ENCODE measurements around the gene RC3H2.

Gene RC3H2

GRCh38 chr9:122904823-122905710 is at the start of gene RC3H2:
Gene RC3H2, minus strand, starts transcription at chr9:122905359. Its CDS starts 7,850 bp downstream, at chr9:122897509.
- DNase-seq = peak; percentile 100

DNA sequence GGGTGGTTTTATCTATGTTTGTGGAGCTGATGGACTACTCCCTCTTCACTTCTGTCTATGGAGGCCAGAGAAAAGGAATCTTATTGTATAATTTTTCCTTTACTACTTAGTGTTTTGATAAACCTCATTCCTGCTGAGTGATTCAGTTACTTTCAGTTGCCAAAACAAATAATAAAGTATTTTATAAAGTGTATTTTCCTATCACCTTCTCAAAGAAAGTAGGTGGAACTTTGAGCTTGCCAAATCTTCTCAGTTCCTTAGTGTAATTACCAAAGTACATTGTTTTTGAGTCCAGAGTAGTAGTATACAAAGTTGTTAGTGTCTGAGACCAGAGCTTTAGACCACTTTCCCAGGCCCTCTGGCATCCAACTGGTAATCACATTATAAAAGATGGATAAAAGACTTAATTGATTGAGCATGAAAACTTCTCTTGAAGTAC is 49.1 kb upstream of the RC3H2 start:
- no peak for DNase-seq

DNA sequence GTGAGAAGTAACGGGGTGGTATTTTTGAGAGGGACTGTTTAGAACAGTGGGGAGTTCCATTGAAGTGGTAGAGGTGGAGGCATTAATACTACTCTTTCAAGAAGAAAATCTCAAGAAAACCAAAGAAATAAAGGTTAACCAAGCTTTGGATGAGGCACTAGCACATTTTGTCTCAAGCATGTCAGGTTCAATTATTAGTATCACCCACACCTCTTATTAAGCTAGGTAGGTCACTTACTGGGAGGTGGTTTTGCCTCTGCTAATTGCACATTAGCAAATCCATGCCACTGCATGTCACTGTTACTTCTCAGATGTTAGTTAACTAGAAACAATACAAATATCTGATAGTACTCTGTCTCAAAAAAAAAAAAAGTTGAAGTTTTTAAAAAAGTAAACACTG is 45.9 kb upstream of the RC3H2 start:
- no peak for DNase-seq

DNA sequence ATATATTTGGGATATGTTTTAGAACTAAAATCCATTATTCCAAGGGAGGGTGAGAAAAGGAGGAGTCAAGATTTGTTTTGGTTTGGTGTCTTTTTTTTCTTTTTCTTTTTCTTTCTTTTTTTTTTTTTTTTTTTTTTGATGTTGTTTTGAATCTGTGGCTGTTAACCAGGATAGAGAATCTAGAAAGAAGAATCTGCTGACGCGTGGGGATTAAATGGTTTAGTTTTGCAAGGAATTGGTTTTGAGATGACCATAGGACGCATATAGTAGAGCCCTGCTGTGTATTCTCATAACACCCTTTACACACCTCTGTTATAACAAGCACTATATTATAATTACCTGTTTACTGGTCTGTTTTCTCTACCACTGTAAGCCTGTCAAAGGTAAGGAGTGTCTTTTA is 45.1 kb upstream of the RC3H2 start:
- DNase-seq = no peak

DNA sequence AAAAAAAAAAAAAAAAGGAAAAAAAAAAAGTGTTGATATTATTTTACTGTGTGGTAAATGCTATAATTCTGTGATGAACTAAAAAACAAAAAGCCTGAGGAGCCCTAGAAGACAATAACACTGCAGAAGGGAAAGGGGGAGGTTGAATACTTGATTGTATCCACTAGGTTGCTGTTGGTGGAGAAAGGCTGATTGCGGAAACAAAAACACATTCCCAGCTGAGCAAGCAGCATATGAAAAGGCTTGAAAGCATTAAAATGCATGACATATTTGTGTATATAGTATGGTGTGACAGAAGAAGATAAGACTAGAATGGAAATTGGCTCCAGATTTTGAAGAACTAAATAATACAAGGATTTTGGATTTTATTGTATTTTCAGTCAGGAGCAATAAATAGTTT is 44.5 kb upstream of the RC3H2 start:
- DNase-seq = no peak

DNA sequence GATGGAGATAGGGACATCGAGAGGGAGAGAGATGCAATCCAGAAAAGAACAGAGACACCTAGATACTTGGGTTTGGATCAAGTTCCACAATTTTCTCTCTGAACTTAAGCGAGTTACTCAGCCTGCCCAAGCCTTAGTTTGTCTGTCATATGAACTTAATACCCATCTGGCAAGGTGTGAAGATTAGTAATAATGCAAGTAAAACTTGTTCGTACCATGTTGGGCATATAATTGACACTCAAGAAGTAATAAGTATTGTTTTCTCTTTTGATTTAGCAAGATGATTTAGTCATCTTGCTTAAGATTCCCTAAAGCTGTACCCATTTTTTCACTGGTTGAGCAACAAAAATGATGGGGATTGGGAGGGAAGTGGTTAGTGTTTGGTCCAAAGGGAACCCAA is 43.2 kb upstream of the RC3H2 start:
- no peak for DNase-seq

DNA sequence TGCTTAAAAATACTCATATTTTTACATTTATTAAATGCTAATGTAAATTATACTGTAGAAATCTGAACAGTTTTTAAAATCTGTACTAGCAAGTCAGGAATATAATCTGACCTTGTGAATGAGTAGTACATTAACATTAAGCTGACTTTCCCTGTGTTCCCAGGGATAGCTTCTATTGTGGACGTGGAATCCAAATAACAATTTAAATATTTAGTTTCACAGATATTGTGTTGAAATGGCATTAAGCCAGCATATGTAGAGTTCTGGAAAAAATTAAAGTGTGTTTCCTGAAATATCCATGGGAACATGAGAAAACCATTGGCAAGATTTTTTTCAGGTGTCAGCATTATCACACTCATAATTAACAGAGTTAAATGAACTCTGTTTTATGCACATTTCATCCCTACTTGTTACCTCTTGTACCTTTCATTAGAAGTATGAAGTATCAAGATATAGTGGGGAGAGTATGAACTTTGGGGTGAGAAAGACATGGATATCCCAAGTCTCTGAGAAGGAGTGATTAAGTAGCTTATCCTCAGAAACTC is 41.4 kb upstream of the RC3H2 start:
- DNase-seq = no peak

DNA sequence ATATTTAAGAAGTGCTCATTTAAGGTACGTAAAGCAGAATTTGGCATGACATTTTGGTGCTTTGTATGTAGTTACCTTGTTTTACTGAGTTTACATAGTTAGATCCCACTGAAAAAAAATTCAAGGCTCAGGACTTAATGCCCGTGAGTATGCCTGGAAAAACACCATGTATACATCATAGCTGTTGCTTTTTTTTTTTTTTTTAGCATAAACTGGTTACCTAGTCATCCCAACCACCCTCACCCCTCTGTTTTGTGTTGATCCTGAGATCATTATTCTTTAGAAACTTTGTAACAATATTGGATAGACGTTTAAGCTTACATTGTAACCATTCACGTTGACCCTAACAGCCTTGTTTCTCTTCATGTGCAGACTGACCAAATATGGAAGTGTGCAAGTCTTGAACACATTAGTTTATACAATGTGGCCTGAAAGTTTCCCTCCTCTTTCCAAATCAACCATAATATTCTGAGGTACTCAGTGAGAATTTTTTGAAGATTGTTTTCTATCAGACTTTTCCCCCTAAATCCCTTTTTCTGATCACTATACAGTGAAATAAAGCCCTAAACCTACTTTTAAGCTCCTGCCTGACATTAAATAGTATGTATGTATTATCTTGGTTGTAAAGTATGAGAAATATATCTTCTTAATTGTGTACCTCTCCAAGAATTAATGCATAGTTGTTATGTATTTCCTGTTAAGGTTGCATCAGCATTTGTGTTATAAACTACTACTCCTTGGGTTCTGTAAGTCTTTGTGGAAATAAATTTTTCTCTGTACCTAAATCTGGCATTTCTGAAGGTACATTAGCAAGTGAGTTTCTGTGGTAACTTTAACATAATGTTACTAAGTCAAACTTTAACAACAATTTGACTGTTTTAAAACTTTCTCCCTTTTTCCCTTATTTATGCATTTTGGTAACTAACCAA is 40.1 kb upstream of the RC3H2 start:
- DNase-seq = no peak

DNA sequence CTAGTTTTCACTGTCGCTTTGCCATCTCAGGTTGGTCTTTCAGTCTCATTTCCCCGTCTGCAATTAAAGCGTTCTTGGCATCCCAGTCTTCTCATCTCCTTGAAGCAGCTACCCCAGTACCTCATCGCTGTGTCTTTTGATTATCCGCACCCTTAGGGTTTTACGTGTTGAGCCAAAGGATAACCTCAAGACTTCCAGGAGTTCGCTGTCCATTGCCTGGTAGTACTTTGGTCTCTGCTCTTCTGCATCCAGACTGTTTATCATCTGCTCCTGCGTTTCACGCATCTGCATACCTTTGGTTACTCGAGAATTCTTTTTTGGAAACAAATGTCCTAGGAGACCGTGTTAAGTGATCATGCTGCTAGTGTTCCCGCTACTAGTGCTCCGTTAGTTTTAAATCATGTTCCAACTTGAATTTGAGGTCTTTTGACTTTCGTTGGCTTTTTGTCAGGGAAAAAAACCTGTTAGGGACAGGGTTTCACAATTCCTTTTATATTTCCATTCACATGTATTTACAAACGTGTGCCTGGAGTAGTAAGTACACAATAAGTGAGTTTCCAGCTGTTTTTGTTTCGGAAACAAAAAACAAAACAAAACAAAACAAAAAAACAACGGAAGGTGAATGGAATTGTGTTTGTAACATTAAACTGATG is 36.5 kb upstream of the RC3H2 start:
- DNase-seq = peak; percentile 24 to 52

DNA sequence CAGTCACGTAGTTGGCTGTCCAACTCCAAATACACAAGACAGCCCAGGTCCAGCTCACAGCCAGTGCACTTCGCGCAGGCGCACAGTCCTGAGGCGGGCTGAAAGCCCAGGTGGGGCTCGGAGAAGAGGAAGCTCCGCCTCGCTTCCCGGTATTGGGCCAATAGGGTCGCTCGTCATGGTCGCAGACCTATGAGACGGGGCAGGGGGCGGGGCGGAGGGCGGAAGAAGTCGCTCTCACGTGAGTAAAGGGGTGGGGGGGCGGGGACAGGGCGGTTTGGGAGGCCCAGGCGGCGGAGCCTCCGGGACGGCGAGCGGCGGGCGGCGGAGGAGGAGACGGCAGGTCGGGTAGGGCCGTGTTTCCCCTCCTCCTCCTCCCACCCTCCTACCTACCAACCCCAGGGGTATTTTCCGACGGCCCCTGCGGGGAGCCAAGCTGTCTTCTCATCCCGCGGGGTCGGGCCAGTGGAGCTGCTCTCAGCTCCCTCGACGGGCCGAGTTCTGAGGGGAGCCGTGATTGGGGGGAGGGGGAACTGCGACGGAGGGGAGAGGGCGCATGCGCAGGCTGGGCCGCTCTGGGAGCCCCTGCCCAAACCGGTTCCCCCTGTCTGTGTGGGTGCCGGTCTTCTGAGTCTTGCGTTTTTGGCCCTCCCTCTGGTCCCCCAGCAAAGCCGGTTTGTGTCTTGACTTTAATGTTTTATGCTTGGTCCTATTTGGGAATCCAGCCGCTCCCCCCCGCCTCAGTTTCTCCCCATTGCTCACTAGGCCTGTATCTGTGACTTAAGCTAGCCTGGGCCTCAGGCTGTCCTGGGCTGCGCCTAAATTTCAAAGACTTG is 35.8 kb upstream of the RC3H2 start, which contains the start of gene RABGAP1:
TSS of gene RABGAP1 (plus strand) at position 272 of the 833 bp plus-strand sequence. CDS start 16,040 bp downstream, outside the sequence.
- peak; percentile 94 to 96 for DNase-seq

DNA sequence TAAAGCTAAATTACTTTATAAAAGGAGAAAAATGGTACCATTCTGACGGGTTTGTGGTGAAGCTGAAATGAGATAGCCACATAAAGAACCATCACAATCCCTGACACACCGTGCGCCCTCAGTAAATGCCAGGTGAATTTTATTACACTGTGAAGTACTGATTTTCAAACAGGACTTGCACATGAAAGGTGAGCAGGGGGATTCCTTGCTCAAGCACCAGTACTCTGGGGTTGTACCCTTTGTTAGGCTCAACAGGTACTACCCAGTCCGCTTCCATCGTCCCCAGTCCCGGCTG is 35.2 kb upstream of the RC3H2 start:
- DNase-seq = no peak

DNA sequence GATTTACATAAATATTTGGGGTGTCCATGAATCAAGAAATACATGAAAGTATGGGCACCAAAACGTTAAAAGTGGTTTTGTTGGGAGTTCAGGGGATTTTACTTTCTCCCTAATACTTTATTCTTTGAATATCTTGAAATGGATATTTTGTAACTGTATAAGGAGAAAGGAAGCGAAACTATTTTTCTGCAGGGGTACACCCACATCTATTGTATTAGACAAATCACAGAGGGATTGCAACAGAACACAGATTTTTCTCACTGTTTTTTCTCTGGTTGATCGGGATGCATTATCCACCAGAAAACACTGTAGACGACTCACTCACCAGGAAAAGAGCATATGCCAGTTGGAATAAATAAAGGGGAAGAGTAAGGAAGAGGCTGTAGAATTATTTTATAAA is 34.4 kb upstream of the RC3H2 start:
- no peak for DNase-seq

GRCh38 chr9:122936883-122937282 is 31.7 kb upstream of the RC3H2 start:
- no peak for DNase-seq

DNA sequence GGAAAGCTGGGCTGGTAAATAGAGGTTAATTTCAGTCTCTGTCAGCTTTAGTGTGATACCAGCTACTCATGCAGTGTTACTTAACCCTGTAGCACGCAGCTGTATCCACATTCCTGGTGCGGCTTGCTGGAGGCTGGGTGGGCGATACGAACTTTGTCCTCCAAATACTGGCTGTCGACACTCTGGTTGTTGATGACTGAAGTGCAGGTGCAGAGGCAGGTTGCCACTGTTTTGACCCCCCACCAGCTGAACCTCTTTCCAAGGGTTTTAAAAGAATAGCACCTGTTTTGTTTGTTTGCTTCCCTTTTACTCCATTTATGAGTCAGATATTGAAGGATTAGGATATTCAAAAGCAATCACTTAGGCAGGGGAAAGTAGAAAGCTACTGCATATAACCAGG is 31.3 kb upstream of the RC3H2 start:
- DNase-seq = no peak

GRCh38 chr9:122931226-122932121 is 26.3 kb upstream of the RC3H2 start, which contains the start of gene ZBTB26:
Gene ZBTB26, minus strand, starts transcription at chr9:122931512. Its CDS starts 11,578 bp downstream, at chr9:122919934.
- DNase-seq = peak; percentile 94 to 95

DNA sequence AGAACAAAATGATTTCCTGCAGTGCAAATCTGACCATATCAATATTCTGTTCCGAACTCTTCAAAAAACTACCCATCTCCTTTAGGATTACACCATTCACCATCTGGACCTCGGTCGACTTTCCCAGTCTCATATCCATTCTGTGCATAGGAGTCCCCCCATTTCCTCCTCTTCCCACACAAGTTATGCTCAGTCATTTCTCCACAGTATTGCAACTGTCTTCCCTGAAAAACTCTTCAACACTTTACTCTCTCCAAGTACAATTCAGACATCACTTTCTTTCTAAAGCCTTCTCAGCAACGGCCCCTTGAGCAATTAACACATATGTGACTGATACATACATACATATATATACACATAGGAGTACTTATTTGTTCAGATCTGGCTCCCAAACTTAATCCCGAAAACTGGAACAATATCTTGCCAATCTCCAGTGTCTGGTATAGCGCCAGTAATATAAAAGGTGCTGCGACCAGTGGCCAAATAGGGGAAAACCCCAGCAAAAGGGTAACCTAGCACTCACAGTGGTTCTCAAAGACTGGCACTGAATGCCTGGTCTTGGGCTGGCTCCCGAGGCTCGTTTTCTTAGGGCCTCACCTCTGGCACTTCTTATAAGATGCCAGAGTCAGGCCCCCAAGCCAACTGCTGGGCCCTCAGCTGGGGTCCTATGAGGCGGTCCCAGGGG is 25.5 kb upstream of the RC3H2 start:
- DNase-seq = peak; percentile 44

- no peak for DNase-seq
Observed at GRCh38 chr9:122929796-122930354, 24.7 kb upstream of the RC3H2 start.

DNA sequence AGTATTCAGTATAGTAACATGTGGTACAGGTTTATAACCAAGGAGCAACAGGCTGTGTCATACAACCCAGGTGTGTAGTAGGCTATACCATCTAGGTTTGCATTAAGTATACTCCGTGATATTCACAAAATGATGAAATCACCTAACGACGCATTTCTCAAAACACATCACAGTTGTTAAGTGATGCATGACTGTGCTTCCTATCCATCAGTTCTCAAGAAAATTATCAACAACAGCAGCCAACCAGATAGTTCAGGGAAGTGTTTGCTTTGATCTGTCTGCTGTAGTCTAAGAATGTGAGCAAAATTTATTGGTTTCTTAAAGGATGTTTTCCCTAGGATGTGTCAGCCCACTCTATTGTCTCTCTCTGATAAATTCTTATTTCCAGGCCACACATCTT is 18.8 kb upstream of the RC3H2 start:
- DNase-seq = no peak

DNA sequence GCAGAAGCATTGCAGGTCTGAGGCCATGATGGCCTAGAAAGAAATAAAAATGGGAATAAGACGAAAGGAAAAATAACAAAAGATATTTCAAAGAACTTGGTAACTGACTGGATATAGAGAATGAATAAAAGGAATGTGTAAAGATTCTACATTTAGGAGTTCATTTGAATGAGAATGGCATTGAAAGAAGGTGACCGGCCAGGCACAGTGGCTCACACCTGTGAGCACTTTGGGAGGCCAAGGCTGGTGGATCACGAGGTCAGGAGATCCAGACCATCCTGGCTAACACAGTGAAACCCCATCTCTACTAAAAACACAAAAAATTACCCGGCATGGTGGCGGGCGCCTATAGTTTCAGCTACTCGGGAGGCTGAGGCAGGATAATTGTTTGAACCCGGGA is 17.6 kb upstream of the RC3H2 start:
- no peak for DNase-seq

GRCh38 chr9:122918310-122918709 is 13.2 kb upstream of the RC3H2 start:
- no peak for DNase-seq

Measured in Kasumi-1 (cell line).